OCI-LY3 (cell line): ENCODE results near the gene EIF5A.

Experiments used
- EZH2phosphoT487 ChIP-seq: fragments of 200-600 bp; shearing (Covaris generic); IDR thresholded peaks from 2 replicates; pipeline ENCODE4 v1.6.1; 2018; ENCODE audit warnings: antibody characterized with exemption, mixed run types, low read depth
- TF ChIP-seq, protein P1 (sequence below): fragments of 200-600, 300-600 bp; sonication (generic); IDR thresholded peaks from 2 replicates; pipeline ENCODE4 v1.5.1; 2014; ENCODE audit warnings: antibody characterized with exemption, low read length, low read depth

DNA sequence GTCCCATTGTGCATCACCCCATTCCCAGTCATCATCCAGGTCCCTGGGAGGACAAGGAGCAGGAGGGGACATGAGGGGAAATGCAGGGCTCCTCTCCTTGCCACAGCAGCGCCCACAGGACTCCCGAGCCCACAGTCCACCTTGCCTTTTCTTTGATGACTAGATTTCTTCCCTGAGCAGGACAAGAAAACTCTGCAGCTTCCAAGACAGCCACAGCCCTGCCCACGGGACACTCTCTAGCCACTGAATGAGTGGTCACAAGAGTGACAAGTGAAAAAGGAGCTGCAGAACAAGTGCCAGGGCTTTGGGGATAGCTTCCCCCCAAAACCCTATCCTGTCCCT is 17.0 kb downstream of the EIF5A start:
- TF ChIP-seq, protein P1, sequence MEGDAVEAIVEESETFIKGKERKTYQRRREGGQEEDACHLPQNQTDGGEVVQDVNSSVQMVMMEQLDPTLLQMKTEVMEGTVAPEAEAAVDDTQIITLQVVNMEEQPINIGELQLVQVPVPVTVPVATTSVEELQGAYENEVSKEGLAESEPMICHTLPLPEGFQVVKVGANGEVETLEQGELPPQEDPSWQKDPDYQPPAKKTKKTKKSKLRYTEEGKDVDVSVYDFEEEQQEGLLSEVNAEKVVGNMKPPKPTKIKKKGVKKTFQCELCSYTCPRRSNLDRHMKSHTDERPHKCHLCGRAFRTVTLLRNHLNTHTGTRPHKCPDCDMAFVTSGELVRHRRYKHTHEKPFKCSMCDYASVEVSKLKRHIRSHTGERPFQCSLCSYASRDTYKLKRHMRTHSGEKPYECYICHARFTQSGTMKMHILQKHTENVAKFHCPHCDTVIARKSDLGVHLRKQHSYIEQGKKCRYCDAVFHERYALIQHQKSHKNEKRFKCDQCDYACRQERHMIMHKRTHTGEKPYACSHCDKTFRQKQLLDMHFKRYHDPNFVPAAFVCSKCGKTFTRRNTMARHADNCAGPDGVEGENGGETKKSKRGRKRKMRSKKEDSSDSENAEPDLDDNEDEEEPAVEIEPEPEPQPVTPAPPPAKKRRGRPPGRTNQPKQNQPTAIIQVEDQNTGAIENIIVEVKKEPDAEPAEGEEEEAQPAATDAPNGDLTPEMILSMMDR: no peak; the same call in 1 of the 2 replicates
- TF ChIP-seq EZH2phosphoT487: no peak
